Neural cell (in vitro differentiated cells): ENCODE measurements around the gene SIAE. TPM values are rescaled to one million over a fixed set of nuclear protein-coding genes. Genes with fewer than 3 reads are reported as not detected.

Source experiments
- H2AFZ ChIP-seq: fragments of 200-600, 300-800 bp; sonication (generic), shearing (Covaris generic); 2 replicates; pipeline ENCODE4 v1.6.0; 2014; ENCODE audit warnings: low read depth, mild to moderate bottlenecking, antibody characterized with exemption, low read length, moderate library complexity
- H3F3A ChIP-seq: fragments of 200-600 bp; shearing (Covaris generic); 2 replicates; pipeline ENCODE4 v1.6.1; 2016; ENCODE audit warnings: mild to moderate bottlenecking, moderate library complexity, mixed read lengths, antibody characterized with exemption, low read length; ENCODE audit not compliant: insufficient read depth, poor library complexity, severe bottlenecking
- H3K27ac ChIP-seq: fragments of 200-600, 300-800 bp; sonication (generic), shearing (Covaris generic); 2 replicates; pipeline ENCODE4 v1.5.1; 2014; ENCODE audit warnings: mild to moderate bottlenecking, low read length, moderate library complexity
- H3K27me3 ChIP-seq: fragments of 300-800, 200-600 bp; sonication (generic), shearing (Covaris generic); 2 replicates; pipeline ENCODE4 v1.6.0; 2014; ENCODE audit warnings: mild to moderate bottlenecking, low read depth, low read length, moderate library complexity; ENCODE audit not compliant: insufficient read depth
- H3K36me3 ChIP-seq: fragments of 300-800, 200-600 bp; sonication (generic), shearing (Covaris generic); 2 replicates; pipeline ENCODE4 v1.5.1; 2014; ENCODE audit warnings: mild to moderate bottlenecking, antibody characterized with exemption, low read length, moderate library complexity; ENCODE audit not compliant: insufficient read depth
- H3K4me2 ChIP-seq: fragments of 300-800, 200-600 bp; sonication (generic), shearing (Covaris generic); 2 replicates; pipeline ENCODE4 v1.6.0; 2014; ENCODE audit warnings: mild to moderate bottlenecking, low read length
- H3K4me3 ChIP-seq: fragments of 300-800, 200-600 bp; sonication (generic), shearing (Covaris generic); 2 replicates; pipeline ENCODE4 v1.5.1; 2014; ENCODE audit warnings: mild to moderate bottlenecking, low read length, moderate library complexity
- H3K79me2 ChIP-seq: fragments of 200-600 bp; shearing (Covaris generic); replicated peaks from 2 replicates; pipeline ENCODE4 v1.6.0; 2014; ENCODE audit warnings: mild to moderate bottlenecking, low read length, moderate library complexity; ENCODE audit not compliant: insufficient read depth
- H3K9ac ChIP-seq: fragments of 300-800, 200-600 bp; sonication (generic), shearing (Covaris generic); 2 replicates; pipeline ENCODE4 v1.6.1; 2016; ENCODE audit warnings: mild to moderate bottlenecking, low read length, mixed read lengths
- H3K9me2 ChIP-seq: fragments of 200-600 bp; shearing (Covaris generic); 2 replicates; pipeline ENCODE4 v1.6.1; 2016; ENCODE audit warnings: mild to moderate bottlenecking, low read length, mixed read lengths; ENCODE audit not compliant: insufficient read depth
- H3K9me3 ChIP-seq: fragments of 200-600, 300-800 bp; sonication (generic), shearing (Covaris generic); 2 replicates; pipeline ENCODE4 v1.6.1; 2016; ENCODE audit warnings: mild to moderate bottlenecking, mixed run types, low read length, moderate library complexity, mixed read lengths
- H4K20me1 ChIP-seq: fragments of 200-600 bp; shearing (Covaris generic); 2 replicates; pipeline ENCODE4 v1.6.1; 2016; ENCODE audit warnings: mild to moderate bottlenecking, mixed run types; ENCODE audit not compliant: insufficient read depth
- EP300 ChIP-seq: fragments of 450-650 bp; conservative IDR thresholded peaks from 2 replicates; pipeline ENCODE4 v1.6.1; 2014; ENCODE audit warnings: antibody characterized with exemption, mild to moderate bottlenecking, moderate library complexity; ENCODE audit not compliant: poor library complexity, severe bottlenecking
- EZH2 ChIP-seq: fragments of 200-600, 300-800 bp; shearing (Covaris generic), sonication (generic); IDR thresholded peaks from 2 replicates; pipeline ENCODE4 v1.6.1; 2014; ENCODE audit warnings: antibody characterized with exemption, low read length, borderline replicate concordance, mild to moderate bottlenecking; ENCODE audit not compliant: insufficient read depth, poor library complexity, severe bottlenecking
- MXI1 ChIP-seq: fragments of 450-650 bp; conservative IDR thresholded peaks from 2 replicates; pipeline ENCODE4 v1.6.1; 2014; ENCODE audit warnings: antibody characterized with exemption, mild to moderate bottlenecking; ENCODE audit not compliant: poor library complexity, severe bottlenecking
- POLR2AphosphoS5 ChIP-seq: IDR thresholded peaks from 2 replicates; pipeline ENCODE4 v1.6.1; 2012
- RAD21 ChIP-seq: fragments of 450-650 bp; conservative IDR thresholded peaks from 2 replicates; pipeline ENCODE4 v1.6.1; 2014; ENCODE audit warnings: antibody characterized with exemption, mild to moderate bottlenecking, moderate library complexity
- SMC3 ChIP-seq: fragments of 450-650 bp; conservative IDR thresholded peaks from 2 replicates; pipeline ENCODE4 v1.6.1; 2014; ENCODE audit warnings: antibody characterized with exemption, mild to moderate bottlenecking, moderate library complexity; ENCODE audit not compliant: poor library complexity
- TAF1 ChIP-seq: IDR thresholded peaks from 2 replicates; pipeline ENCODE4 v1.6.1; 2012; ENCODE audit warnings: low read depth
- polyA plus RNA-seq: library from polyadenylated mRNA; depleted of rRNA; stranded (reverse); fragments of >200 nt; gene quantifications from 2 replicates; pipeline ENCODE4 v1.2.3, GENCODE V29; 2014
- TF ChIP-seq, protein P1 (sequence below): IDR thresholded peaks from 2 replicates; pipeline ENCODE4 v1.6.1; 2012; ENCODE audit warnings: borderline replicate concordance
- TF ChIP-seq, protein P2 (sequence below): fragments of 450-650 bp; IDR thresholded peaks from 2 replicates; pipeline ENCODE4 v1.5.1; 2014; ENCODE audit warnings: antibody characterized with exemption, mild to moderate bottlenecking, moderate library complexity; ENCODE audit not compliant: poor library complexity, severe bottlenecking

SIAE gene
- polyA plus RNA-seq, 1 donor from 2014 or later: 4.0 TPM

- no peak overlapping the region for H3K4me2 ChIP-seq
These were observed 12.0 kb downstream of the SIAE start for GRCh38 chr11:124661553-124661952.

GRCh38 chr11:124658986-124659385 is 14.6 kb downstream of the SIAE start:
- TF ChIP-seq EZH2 (no peak), MXI1 (no peak)
- peaks cover 12% of the 10 kb centered on the region for H3F3A ChIP-seq
- no peaks in the 10 kb centered on the region for H3K36me3 ChIP-seq
- no peak overlapping the region for H3K9ac ChIP-seq
- H3K9me3 ChIP-seq: no peaks in the 10 kb centered on the region
- H3K79me2 ChIP-seq: no peaks in the 10 kb centered on the region
- H3K4me2 ChIP-seq: no peak overlapping the region
- H2AFZ ChIP-seq: no peak overlapping the region
- no peaks in the 10 kb centered on the region for H3K27me3 ChIP-seq
- H4K20me1 ChIP-seq: no peaks in the 10 kb centered on the region
- H3K4me3 ChIP-seq: no peak overlapping the region
- H3K9me2 ChIP-seq: no peaks in the 10 kb centered on the region
- peak overlapping the region; percentile 97 for H3K27ac ChIP-seq

More at GRCh38 chr11:124661553-124661952, 12.0 kb downstream of the SIAE start:
- Histone ChIP-seq H3K36me3 (no peaks in the 10 kb centered on the region), H3K79me2 (no peaks in the 10 kb centered on the region), H3K9me3 (no peaks in the 10 kb centered on the region), H3K27ac (no peak overlapping the region), H3K4me3 (no peak overlapping the region), H3K9me2 (no peaks in the 10 kb centered on the region), H3F3A (peaks cover 12% of the 10 kb centered on the region), H3K27me3 (no peaks in the 10 kb centered on the region), H2AFZ (no peak overlapping the region), H4K20me1 (no peaks in the 10 kb centered on the region), H3K9ac (no peak overlapping the region)
- TF ChIP-seq EP300: no peak
- no peak for TF ChIP-seq EZH2
- TF ChIP-seq SMC3: no peak
- TF ChIP-seq TAF1: no peak
- TF ChIP-seq, protein P1, sequence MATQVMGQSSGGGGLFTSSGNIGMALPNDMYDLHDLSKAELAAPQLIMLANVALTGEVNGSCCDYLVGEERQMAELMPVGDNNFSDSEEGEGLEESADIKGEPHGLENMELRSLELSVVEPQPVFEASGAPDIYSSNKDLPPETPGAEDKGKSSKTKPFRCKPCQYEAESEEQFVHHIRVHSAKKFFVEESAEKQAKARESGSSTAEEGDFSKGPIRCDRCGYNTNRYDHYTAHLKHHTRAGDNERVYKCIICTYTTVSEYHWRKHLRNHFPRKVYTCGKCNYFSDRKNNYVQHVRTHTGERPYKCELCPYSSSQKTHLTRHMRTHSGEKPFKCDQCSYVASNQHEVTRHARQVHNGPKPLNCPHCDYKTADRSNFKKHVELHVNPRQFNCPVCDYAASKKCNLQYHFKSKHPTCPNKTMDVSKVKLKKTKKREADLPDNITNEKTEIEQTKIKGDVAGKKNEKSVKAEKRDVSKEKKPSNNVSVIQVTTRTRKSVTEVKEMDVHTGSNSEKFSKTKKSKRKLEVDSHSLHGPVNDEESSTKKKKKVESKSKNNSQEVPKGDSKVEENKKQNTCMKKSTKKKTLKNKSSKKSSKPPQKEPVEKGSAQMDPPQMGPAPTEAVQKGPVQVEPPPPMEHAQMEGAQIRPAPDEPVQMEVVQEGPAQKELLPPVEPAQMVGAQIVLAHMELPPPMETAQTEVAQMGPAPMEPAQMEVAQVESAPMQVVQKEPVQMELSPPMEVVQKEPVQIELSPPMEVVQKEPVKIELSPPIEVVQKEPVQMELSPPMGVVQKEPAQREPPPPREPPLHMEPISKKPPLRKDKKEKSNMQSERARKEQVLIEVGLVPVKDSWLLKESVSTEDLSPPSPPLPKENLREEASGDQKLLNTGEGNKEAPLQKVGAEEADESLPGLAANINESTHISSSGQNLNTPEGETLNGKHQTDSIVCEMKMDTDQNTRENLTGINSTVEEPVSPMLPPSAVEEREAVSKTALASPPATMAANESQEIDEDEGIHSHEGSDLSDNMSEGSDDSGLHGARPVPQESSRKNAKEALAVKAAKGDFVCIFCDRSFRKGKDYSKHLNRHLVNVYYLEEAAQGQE: no peak
- no peak for TF ChIP-seq RAD21
- TF ChIP-seq POLR2AphosphoS5: no peak
- no peak for TF ChIP-seq MXI1
- TF ChIP-seq, protein P2, sequence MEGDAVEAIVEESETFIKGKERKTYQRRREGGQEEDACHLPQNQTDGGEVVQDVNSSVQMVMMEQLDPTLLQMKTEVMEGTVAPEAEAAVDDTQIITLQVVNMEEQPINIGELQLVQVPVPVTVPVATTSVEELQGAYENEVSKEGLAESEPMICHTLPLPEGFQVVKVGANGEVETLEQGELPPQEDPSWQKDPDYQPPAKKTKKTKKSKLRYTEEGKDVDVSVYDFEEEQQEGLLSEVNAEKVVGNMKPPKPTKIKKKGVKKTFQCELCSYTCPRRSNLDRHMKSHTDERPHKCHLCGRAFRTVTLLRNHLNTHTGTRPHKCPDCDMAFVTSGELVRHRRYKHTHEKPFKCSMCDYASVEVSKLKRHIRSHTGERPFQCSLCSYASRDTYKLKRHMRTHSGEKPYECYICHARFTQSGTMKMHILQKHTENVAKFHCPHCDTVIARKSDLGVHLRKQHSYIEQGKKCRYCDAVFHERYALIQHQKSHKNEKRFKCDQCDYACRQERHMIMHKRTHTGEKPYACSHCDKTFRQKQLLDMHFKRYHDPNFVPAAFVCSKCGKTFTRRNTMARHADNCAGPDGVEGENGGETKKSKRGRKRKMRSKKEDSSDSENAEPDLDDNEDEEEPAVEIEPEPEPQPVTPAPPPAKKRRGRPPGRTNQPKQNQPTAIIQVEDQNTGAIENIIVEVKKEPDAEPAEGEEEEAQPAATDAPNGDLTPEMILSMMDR: no peak

DNA sequence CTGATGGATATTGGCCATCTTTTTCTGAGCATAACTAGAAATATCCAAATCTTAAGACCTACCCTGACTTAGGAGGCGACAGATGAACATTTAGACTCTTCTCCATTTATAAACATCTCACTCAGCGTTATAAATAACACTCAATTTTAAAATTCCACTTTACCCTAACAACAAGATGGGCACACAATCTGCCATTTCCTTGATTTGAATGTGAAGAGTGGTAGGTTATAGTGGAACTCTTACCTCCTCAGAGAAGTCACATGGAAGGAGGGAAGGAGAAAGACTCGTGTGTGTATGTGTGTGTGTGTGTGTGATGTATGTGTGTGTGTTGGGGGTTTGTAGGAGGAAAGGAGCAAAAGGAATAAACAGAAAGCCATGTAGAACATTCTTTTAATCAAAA is 15.0 kb downstream of the SIAE start:
- Histone ChIP-seq H3K27ac (peak overlapping the region; percentile 97), H3K9me2 (no peaks in the 10 kb centered on the region), H3K4me3 (peak overlapping the region; percentile 61), H3K9me3 (no peaks in the 10 kb centered on the region), H2AFZ (no peak overlapping the region), H3K36me3 (no peaks in the 10 kb centered on the region), H3K9ac (peak overlapping the region; percentile 73), H4K20me1 (no peaks in the 10 kb centered on the region), H3F3A (peaks cover 12% of the 10 kb centered on the region), H3K4me2 (peak overlapping the region; percentile 56), H3K27me3 (no peaks in the 10 kb centered on the region), H3K79me2 (no peaks in the 10 kb centered on the region)
- TF ChIP-seq TAF1: no peak
- TF ChIP-seq, protein P1: no peak
- no peak for TF ChIP-seq EP300
- TF ChIP-seq RAD21: no peak
- no peak for TF ChIP-seq SMC3
- no peak for TF ChIP-seq POLR2AphosphoS5
- TF ChIP-seq, protein P2: no peak
- no peak for TF ChIP-seq MXI1
- no peak for TF ChIP-seq EZH2
